Measurements from ENCODE around the gene SLC2A13.

SLC2A13 gene

DNA sequence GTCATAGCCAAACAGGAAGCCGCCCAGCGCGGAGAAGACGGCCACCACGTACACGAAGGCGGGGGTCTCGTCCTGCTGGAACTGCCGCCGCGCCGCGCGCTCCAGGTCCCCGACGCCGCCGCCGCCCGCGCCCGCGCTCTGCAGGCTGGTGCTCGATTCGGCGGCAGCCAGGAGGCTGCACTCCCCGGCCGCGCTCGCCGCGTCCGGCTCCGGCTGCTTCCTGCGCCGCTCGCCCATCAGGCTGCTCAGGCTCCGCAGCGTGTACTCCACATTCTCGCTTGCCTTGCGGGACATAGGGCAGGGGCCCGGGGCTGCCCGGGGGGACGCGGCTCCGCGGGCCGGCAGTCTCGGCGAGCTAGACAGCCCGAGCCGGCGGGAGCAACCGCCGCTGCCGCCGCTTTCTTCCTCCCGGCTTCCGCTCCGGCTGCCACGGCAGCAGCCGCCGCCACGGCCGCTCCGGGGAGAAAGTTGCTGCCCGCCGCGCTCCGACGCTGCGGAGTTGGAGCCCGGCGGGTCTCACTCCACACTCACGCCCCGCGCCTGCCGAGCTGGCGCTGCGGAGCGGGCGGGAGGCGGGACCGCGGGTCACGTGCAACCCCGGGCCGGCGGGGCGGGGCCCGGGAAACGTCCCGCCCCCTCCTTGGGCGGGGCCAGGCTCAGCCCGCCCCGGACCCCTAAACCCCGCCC is at the start of gene SLC2A13:
Gene SLC2A13 (minus strand): TSS at position 567 of the 687 bp plus-strand sequence. CDS start 273 bp downstream, at position 294.
- H3K9ac ChIP-seq (ENCODE audit: low read depth, low read length) = peak within 1 kb of the TSS; percentile 51
- peak within 1 kb of the TSS; percentile 65 for H3K4me3 ChIP-seq (ENCODE audit: low read depth, low read length)
- no peaks in the 10 kb centered on the region for H3K4me1 ChIP-seq (ENCODE audit: control insufficient read depth, insufficient read depth, low read length)
- H3K36me3 ChIP-seq (ENCODE audit: control insufficient read depth, insufficient read depth, low read length) = no peaks in the 10 kb centered on the region
- peaks cover 10% of the 10 kb centered on the region for H3K27me3 ChIP-seq (ENCODE audit: control insufficient read depth, insufficient read depth, low read length)
- H3K9me3 ChIP-seq (ENCODE audit: control insufficient read depth, insufficient read depth, low read length) = no peaks in the 10 kb centered on the region

DNA sequence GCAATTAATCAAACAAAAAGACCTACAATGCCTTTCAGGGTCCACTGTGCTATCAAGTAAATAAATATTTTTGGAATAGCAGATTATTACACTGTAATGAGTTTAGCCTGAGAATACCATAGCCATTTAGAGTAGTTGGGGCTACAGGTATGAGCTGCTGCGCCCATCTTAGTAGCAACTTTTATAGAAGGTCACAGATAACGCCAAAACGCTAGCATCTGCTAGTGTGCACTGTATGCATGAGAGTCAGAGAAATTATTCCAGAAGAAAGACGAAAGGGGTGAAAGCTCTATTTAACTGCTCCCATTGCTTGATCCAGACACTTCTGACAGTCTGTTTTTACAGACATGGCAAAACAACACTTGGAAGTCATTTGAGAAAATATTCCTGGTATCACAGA is 48.5 kb upstream of the SLC2A13 start:
- no peaks in the 10 kb centered on the region for H3K9me3 ChIP-seq (ENCODE audit: control insufficient read depth, insufficient read depth, low read length)
- H3K4me3 ChIP-seq (ENCODE audit: low read depth, low read length) = no peak overlapping the region
- no peaks in the 10 kb centered on the region for H3K27me3 ChIP-seq (ENCODE audit: control insufficient read depth, insufficient read depth, low read length)
- H3K9ac ChIP-seq (ENCODE audit: low read depth, low read length) = no peak overlapping the region
- H3K4me1 ChIP-seq (ENCODE audit: control insufficient read depth, insufficient read depth, low read length) = no peaks in the 10 kb centered on the region
- H3K36me3 ChIP-seq (ENCODE audit: control insufficient read depth, insufficient read depth, low read length) = no peaks in the 10 kb centered on the region

DNA sequence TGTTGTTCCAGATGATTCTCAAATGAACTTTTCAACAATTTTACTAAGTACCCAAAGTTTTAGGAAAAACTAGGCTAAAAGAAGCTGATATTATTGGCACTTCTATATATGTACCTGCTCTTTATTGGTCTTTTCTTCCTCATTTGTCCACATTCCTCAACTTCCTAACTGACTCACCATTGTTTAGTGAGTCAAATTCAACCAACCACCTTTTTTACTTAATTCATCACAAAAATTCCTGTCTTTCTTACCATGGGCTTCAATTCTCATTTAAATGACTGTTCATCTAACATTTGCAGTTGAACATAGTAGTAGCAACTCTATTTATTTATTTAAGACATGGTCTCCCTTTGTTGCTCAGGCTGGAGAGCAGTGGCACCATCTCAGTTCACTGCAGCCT is 47.6 kb upstream of the SLC2A13 start:
- Histone ChIP-seq H3K36me3 (ENCODE audit: control insufficient read depth, insufficient read depth, low read length) (no peaks in the 10 kb centered on the region), H3K27me3 (ENCODE audit: control insufficient read depth, insufficient read depth, low read length) (no peaks in the 10 kb centered on the region), H3K4me3 (ENCODE audit: low read depth, low read length) (no peak overlapping the region), H3K9ac (ENCODE audit: low read depth, low read length) (no peak overlapping the region), H3K4me1 (ENCODE audit: control insufficient read depth, insufficient read depth, low read length) (no peaks in the 10 kb centered on the region), H3K9me3 (ENCODE audit: control insufficient read depth, insufficient read depth, low read length) (no peaks in the 10 kb centered on the region)

DNA sequence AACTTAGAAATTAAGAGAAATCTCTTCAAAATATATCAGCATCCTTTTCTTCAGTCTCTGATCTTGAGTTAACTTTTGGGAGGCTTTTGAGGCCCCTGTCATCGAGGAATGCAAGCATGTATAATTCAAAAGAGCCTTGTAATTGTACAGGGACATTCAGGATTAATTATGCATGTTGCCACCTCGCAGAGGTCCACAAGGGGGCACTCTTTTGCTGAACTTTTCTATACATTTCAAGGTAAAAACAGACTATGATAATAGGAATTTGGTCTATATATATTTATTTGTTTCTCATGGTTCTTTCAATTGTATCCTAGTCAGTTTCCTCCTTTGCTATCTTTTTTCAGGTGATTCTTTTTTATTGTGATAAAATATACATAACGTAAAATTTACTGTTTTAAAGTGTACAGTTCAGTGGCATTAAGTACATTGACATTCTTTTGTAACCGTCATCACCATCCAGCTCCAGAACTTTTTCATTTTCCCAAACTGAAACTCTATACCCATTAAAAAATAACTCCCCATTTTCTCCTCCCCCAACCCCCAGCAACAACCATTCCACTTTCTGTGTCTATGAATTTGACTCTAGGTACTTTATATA is 47.0 kb upstream of the SLC2A13 start:
- no peaks in the 10 kb centered on the region for H3K36me3 ChIP-seq (ENCODE audit: control insufficient read depth, insufficient read depth, low read length)
- no peaks in the 10 kb centered on the region for H3K4me1 ChIP-seq (ENCODE audit: control insufficient read depth, insufficient read depth, low read length)
- no peaks in the 10 kb centered on the region for H3K9me3 ChIP-seq (ENCODE audit: control insufficient read depth, insufficient read depth, low read length)
- H3K27me3 ChIP-seq (ENCODE audit: control insufficient read depth, insufficient read depth, low read length) = no peaks in the 10 kb centered on the region
- H3K9ac ChIP-seq (ENCODE audit: low read depth, low read length) = no peak overlapping the region
- H3K4me3 ChIP-seq (ENCODE audit: low read depth, low read length) = no peak overlapping the region

DNA sequence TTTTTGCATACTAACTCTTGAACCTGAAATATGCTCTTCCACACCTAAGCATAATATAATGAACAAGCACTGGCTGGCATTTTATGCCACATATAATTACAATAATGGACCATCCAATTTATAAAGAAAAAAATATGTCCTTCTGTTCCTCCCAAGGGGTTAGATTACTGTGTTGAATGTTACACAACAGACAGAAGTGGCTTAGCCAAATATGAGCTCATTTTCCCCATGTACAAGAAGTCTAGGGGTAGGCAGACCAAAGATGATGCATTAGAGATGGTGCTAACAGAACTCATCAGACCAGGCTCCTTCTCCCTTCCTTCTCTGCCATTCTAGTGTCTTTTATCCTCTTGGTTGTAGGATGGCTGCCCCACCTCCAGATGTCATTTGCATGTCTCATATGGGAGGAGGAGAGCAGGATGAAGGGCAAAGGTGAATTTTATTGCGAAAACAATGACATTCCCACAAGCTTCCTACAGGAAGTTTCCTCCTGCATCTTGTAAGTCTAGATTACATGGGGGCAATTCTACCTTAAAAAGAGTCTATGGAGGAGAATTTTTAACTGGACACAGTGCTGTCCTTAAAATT is 43.9 kb upstream of the SLC2A13 start:
- Histone ChIP-seq H3K4me3 (ENCODE audit: low read depth, low read length) (no peak overlapping the region), H3K9ac (ENCODE audit: low read depth, low read length) (no peak overlapping the region), H3K27me3 (ENCODE audit: control insufficient read depth, insufficient read depth, low read length) (no peaks in the 10 kb centered on the region), H3K9me3 (ENCODE audit: control insufficient read depth, insufficient read depth, low read length) (no peaks in the 10 kb centered on the region), H3K36me3 (ENCODE audit: control insufficient read depth, insufficient read depth, low read length) (no peaks in the 10 kb centered on the region), H3K4me1 (ENCODE audit: control insufficient read depth, insufficient read depth, low read length) (no peaks in the 10 kb centered on the region)

DNA sequence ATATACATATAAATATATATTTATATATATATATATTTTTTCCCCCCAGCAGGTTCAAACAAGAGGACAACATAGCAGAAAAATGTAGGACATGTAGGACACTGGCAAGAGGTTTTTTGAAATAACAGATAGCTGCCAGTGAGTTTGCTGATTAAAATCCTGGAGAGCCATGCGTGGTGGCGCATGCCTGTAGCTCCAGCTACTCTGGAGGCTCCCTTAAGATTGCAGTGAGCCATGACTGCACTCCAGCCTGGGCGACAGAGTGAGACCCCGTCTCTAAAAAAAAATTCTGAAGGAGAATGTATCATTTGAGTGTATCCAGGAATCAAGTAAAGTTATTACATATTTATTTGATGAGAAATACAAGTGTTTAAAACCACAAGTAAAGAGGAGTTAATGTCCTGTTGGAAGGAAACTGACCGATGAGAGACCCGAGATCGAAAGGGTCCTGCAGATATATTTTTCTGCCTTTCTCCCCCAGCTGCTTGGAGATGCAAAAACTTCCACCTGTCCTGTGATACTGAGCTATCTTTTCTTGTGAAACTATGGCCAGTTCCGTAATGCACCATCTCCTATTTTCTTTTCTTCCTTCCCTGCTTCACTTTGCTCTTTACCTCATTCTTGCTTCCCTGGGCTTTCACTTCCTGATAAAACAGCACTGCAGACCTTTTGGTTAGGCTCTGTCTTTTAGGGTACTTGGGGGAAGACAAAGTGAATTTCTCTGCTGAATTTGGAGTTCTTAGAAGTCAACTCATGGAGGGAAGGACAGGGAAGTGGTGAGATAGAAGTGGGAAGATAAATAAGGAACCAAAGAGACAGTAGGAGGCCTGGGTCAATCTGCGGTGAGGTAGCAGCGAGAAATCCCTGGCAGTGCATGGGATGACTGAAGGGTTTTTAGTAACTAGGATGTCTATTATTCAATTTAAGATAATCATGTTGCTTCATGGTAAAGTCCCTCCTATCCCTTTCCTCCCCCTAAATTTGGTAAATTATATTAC is 41.2 kb upstream of the SLC2A13 start:
- no peaks in the 10 kb centered on the region for H3K27me3 ChIP-seq (ENCODE audit: control insufficient read depth, insufficient read depth, low read length)
- no peak overlapping the region for H3K4me3 ChIP-seq (ENCODE audit: low read depth, low read length)
- H3K4me1 ChIP-seq (ENCODE audit: control insufficient read depth, insufficient read depth, low read length) = no peaks in the 10 kb centered on the region
- H3K9me3 ChIP-seq (ENCODE audit: control insufficient read depth, insufficient read depth, low read length) = no peaks in the 10 kb centered on the region
- no peaks in the 10 kb centered on the region for H3K36me3 ChIP-seq (ENCODE audit: control insufficient read depth, insufficient read depth, low read length)
- H3K9ac ChIP-seq (ENCODE audit: low read depth, low read length) = no peak overlapping the region

DNA sequence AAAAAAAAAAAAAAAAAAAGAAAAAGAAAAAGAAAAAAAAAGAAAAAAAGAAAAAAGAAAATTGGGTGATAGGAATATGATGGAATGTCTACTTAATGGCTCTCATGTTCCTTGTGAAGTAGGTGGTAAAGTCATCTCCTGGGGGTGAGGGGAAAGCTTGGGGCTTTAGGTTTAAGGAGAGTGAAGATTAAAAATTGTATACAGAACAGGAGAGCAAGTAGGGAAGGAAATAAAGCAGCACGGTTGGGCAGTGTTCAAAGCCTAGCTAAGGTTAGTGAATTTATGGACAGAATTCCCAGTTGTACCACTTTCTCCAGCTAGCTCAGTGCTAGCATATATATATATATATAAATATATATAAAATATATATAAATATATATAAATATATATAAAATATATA is 40.0 kb upstream of the SLC2A13 start:
- Histone ChIP-seq H3K36me3 (ENCODE audit: control insufficient read depth, insufficient read depth, low read length) (no peaks in the 10 kb centered on the region), H3K4me1 (ENCODE audit: control insufficient read depth, insufficient read depth, low read length) (no peaks in the 10 kb centered on the region), H3K27me3 (ENCODE audit: control insufficient read depth, insufficient read depth, low read length) (no peaks in the 10 kb centered on the region), H3K9me3 (ENCODE audit: control insufficient read depth, insufficient read depth, low read length) (no peaks in the 10 kb centered on the region), H3K4me3 (ENCODE audit: low read depth, low read length) (no peak overlapping the region), H3K9ac (ENCODE audit: low read depth, low read length) (no peak overlapping the region)

DNA sequence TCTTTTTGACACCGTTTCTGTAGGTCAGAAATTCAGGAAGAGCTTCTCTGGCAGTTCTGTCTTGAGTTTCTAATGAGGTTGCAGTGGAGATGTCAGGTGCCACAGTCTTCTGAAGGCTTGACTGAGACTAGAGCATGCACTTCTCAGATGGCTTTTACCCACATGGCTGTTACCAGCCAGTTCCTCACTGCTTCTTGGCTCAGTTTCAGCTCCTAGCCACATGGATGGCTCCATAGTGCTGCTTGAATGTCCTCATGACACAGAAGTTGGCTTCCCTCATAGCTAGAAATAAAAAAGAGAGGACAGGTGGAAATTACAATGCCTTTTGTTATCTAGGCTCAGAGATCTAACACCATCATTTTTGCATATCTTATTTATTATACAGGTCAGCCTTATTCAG is 38.1 kb upstream of the SLC2A13 start:
- Histone ChIP-seq H3K36me3 (ENCODE audit: control insufficient read depth, insufficient read depth, low read length) (no peaks in the 10 kb centered on the region), H3K27me3 (ENCODE audit: control insufficient read depth, insufficient read depth, low read length) (no peaks in the 10 kb centered on the region), H3K9ac (ENCODE audit: low read depth, low read length) (no peak overlapping the region), H3K4me1 (ENCODE audit: control insufficient read depth, insufficient read depth, low read length) (no peaks in the 10 kb centered on the region), H3K4me3 (ENCODE audit: low read depth, low read length) (no peak overlapping the region), H3K9me3 (ENCODE audit: control insufficient read depth, insufficient read depth, low read length) (no peaks in the 10 kb centered on the region)

DNA sequence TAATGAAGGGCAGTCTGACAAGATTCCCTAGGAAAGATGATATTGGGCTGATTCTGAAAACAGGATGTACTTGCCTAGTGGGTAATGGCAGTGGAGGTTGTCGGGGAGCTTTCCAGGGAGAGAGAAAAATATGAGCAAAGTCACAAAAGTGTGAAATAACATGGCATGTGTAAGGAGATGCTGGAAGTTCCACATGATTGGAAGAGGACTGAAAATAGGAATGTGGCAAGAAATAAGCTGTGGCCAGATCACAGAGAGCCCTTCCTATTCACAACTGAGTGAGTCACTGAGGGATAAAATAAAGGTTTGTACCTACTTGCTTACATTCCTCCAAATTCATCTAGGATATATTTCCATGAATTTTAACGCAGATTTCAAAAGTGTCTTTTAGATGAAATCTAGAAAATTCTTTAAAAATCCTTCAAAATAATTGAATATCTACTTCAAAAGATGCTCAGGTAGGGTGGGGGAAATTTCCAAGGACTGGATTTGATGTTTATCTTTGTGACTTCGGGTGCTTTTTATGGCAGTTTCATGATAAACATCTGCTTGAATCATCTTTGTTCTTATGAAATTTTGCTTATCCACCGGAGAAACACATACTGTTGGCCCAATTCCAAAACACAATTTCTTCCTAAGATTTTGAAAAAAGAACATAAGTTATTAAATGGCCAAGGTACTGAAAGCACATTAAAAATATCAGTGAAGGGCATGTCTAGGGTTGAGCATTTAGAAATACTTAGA is 36.3 kb upstream of the SLC2A13 start:
- Histone ChIP-seq H3K9ac (ENCODE audit: low read depth, low read length) (no peak overlapping the region), H3K4me1 (ENCODE audit: control insufficient read depth, insufficient read depth, low read length) (no peaks in the 10 kb centered on the region), H3K4me3 (ENCODE audit: low read depth, low read length) (no peak overlapping the region), H3K36me3 (ENCODE audit: control insufficient read depth, insufficient read depth, low read length) (no peaks in the 10 kb centered on the region), H3K9me3 (ENCODE audit: control insufficient read depth, insufficient read depth, low read length) (no peaks in the 10 kb centered on the region), H3K27me3 (ENCODE audit: control insufficient read depth, insufficient read depth, low read length) (no peaks in the 10 kb centered on the region)

DNA sequence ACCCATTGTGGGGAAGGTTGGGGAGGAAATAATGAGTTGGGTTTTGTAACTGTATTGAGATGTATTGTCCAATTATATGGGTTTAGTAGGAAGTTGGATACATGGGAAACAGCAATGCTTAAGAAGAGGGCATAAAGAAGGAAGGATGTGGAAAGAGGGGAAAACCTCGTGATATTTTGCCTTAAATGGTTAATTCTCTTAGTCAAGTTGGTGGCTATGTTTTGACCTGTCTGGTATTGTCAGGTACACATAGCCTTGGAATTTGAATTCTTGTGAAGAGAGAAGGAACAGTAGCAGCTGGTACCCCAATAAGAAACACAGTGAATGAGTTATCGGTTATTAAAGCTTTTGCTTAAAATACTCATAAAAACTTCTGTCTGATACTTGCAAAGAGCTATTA is 32.6 kb upstream of the SLC2A13 start:
- Histone ChIP-seq H3K9me3 (ENCODE audit: control insufficient read depth, insufficient read depth, low read length) (no peaks in the 10 kb centered on the region), H3K27me3 (ENCODE audit: control insufficient read depth, insufficient read depth, low read length) (no peaks in the 10 kb centered on the region), H3K4me3 (ENCODE audit: low read depth, low read length) (no peak overlapping the region), H3K9ac (ENCODE audit: low read depth, low read length) (no peak overlapping the region), H3K4me1 (ENCODE audit: control insufficient read depth, insufficient read depth, low read length) (no peaks in the 10 kb centered on the region), H3K36me3 (ENCODE audit: control insufficient read depth, insufficient read depth, low read length) (no peaks in the 10 kb centered on the region)

DNA sequence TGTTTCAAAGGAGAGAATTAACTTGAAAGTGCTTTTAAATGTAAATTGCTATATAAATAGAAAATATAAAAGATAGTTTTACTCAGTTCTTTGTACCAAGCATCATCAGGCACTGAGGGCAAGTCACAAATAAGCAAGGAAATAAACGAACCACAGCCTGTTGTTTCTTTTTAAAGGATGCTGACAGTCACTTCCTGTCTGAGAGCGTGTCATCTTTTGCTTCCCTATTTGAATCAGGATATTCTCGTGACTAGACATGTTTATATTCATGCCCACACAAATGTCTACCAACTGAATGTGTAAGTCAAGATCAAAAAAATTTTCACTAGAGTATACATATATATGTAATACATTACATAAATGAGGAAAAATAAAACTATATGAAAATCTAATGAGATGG is 31.4 kb upstream of the SLC2A13 start:
- no peak overlapping the region for H3K4me3 ChIP-seq (ENCODE audit: low read depth, low read length)
- no peaks in the 10 kb centered on the region for H3K4me1 ChIP-seq (ENCODE audit: control insufficient read depth, insufficient read depth, low read length)
- H3K36me3 ChIP-seq (ENCODE audit: control insufficient read depth, insufficient read depth, low read length) = no peaks in the 10 kb centered on the region

More for the DNA sequence above, 31.4 kb upstream of the SLC2A13 start:
- Histone ChIP-seq H3K27me3 (ENCODE audit: control insufficient read depth, insufficient read depth, low read length) (no peaks in the 10 kb centered on the region), H3K9ac (ENCODE audit: low read depth, low read length) (no peak overlapping the region), H3K9me3 (ENCODE audit: control insufficient read depth, insufficient read depth, low read length) (no peaks in the 10 kb centered on the region)
